SK-N-SH (cell line): Measurements from ENCODE around the gene DENND5A. TPM values are rescaled to one million over a fixed set of nuclear protein-coding genes. Genes with fewer than 3 reads are reported as not detected.

Experiments used
- CTCF ChIA-PET: fragments of 300-600, 350-600 bp; formaldehyde crosslinking; extraction: SDS; loops from one replicate; lab custom pipeline; 2021; lab: Yijun Ruan, JAX
- POLR2A ChIA-PET: fragments of 350-600 bp; sonication (Branson Sonifier 250); formaldehyde crosslinking; extraction: SDS; loops from one replicate; lab custom pipeline; 2020; ENCODE audit warnings: antibody characterized with exemption, inconsistent platforms; lab: Yijun Ruan, JAX
- DNase-seq: peaks from one replicate; pipeline ENCODE4 v3.0.0; 2012
- H2AFZ ChIP-seq: fragments of 200-600 bp; sonication (generic); 2 replicates; pipeline ENCODE4 v1.8.1; 2016; ENCODE audit warnings: antibody characterized with exemption, mild to moderate bottlenecking, low read depth
- H3F3A ChIP-seq: fragments of 200-600 bp; sonication (generic); replicated peaks from 2 replicates; pipeline ENCODE3; 2016; ENCODE audit warnings: antibody characterized with exemption, mild to moderate bottlenecking; ENCODE audit not compliant: insufficient read depth
- H3K27ac ChIP-seq, 2 experiments: fragments of 200-500 bp in 1 of 2; fragments of 200-600 bp in 1 of 2; sonication (Bioruptor generic) in 1 of 2; sonication (generic), shearing (Covaris generic) in 1 of 2; 2 replicates each; pipeline versions ENCODE4 v1.5.1 to v1.6.1; 2014 to 2016; ENCODE audit warnings: low read depth in 2 of 2, inconsistent platforms in 1 of 2, low read length in 1 of 2, mild to moderate bottlenecking in 1 of 2, mixed read lengths in 1 of 2
- H3K27me3 ChIP-seq: fragments of 200-600 bp; sonication (generic), shearing (Covaris generic); 2 replicates; pipeline ENCODE4 v1.6.1; 2016; ENCODE audit warnings: mixed run types; ENCODE audit not compliant: insufficient read depth
- H3K36me3 ChIP-seq, 2 experiments: fragments of 200-500 bp in 1 of 2; fragments of 200-600 bp in 1 of 2; sonication (Bioruptor generic) in 1 of 2; sonication (generic) in 1 of 2; replicated peaks in 1 of 2; 2 replicates each; pipeline versions ENCODE3 to v1.5.1; 2014 to 2016; ENCODE audit warnings: low read length in 1 of 2, mild to moderate bottlenecking in 1 of 2; ENCODE audit not compliant: insufficient read depth in 2 of 2, control insufficient read depth in 1 of 2
- H3K4me1 ChIP-seq, 2 experiments: fragments of 200-500 bp in 1 of 2; fragments of 200-600 bp in 1 of 2; sonication (Bioruptor generic) in 1 of 2; sonication (generic), shearing (Covaris generic) in 1 of 2; 2 replicates each; pipeline versions ENCODE4 v1.5.1 to v1.6.1; 2014 to 2016; ENCODE audit warnings: low read depth in 1 of 2, low read length in 1 of 2, mixed run types in 1 of 2; ENCODE audit not compliant: insufficient read depth in 2 of 2, control insufficient read depth in 1 of 2
- H3K4me2 ChIP-seq: fragments of 200-600 bp; sonication (generic), shearing (Covaris generic); 2 replicates; pipeline ENCODE4 v1.6.1; 2017; ENCODE audit warnings: mixed run types
- H3K4me3 ChIP-seq, 2 experiments: fragments of 200-500 bp in 1 of 2; fragments of 200-600 bp in 1 of 2; sonication (Bioruptor generic) in 1 of 2; sonication (generic), shearing (Covaris generic) in 1 of 2; 2 replicates each; pipeline versions ENCODE4 v1.5.1 to v1.8.1; 2014 to 2016; ENCODE audit warnings: low read depth in 2 of 2, inconsistent platforms in 1 of 2, low read length in 1 of 2, mild to moderate bottlenecking in 1 of 2, mixed read lengths in 1 of 2, moderate library complexity in 1 of 2
- H3K79me2 ChIP-seq: fragments of 200-600 bp; sonication (generic); 2 replicates; pipeline ENCODE4 v1.8.1; 2017; ENCODE audit warnings: mild to moderate bottlenecking; ENCODE audit not compliant: insufficient read depth
- H3K9ac ChIP-seq: fragments of 200-600 bp; sonication (generic); 2 replicates; pipeline ENCODE4 v1.6.1; 2017; ENCODE audit warnings: mixed run types
- H3K9me2 ChIP-seq: fragments of 200-600 bp; sonication (generic); 2 replicates; pipeline ENCODE4 v1.6.1; 2017; ENCODE audit warnings: mixed run types
- H3K9me3 ChIP-seq: fragments of 200-600 bp; sonication (generic); 2 replicates; pipeline ENCODE4 v1.6.1; 2017; ENCODE audit warnings: mixed run types, mild to moderate bottlenecking, moderate library complexity
- H4K20me1 ChIP-seq: fragments of 200-600 bp; sonication (generic); 2 replicates; pipeline ENCODE4 v1.6.1; 2017; ENCODE audit warnings: mild to moderate bottlenecking, mixed run types; ENCODE audit not compliant: insufficient read depth
- CTCF ChIP-seq: fragments of 200-600 bp; sonication (generic); IDR thresholded peaks from 2 replicates; pipeline ENCODE4 v1.6.1; 2017; ENCODE audit warnings: antibody characterized with exemption, mild to moderate bottlenecking, moderate library complexity
- ELF1 ChIP-seq: IDR thresholded peaks from 2 replicates; pipeline ENCODE4 v1.4.0; 2012
- EP300 ChIP-seq, 2 experiments: IDR thresholded peaks; 2 replicates each; pipeline versions ENCODE4 v1.4.0 to v1.6.1; 2012; ENCODE audit warnings: borderline replicate concordance in 1 of 2, low read depth in 1 of 2, low read length in 1 of 2
- GATA2 ChIP-seq: sonication (generic); formaldehyde crosslinking; IDR thresholded peaks from 2 replicates; pipeline ENCODE4 v1.5.0; 2020; ENCODE audit warnings: mild to moderate bottlenecking, missing genetic modification reagents
- MAX ChIP-seq: IDR thresholded peaks from 2 replicates; pipeline ENCODE4 v1.4.0; 2012; ENCODE audit warnings: low read depth
- RAD21 ChIP-seq: IDR thresholded peaks from 2 replicates; pipeline ENCODE4 v1.6.1; 2012; ENCODE audit warnings: mild to moderate bottlenecking, low read length
- RFX5 ChIP-seq: IDR thresholded peaks from 2 replicates; pipeline ENCODE4 v1.6.1; 2012; ENCODE audit warnings: mild to moderate bottlenecking, improper control_type of control experiment, low read length
- TAF1 ChIP-seq: IDR thresholded peaks from 2 replicates; pipeline ENCODE4 v1.6.1; 2012; ENCODE audit warnings: low read depth, mild to moderate bottlenecking, low read length, moderate library complexity, borderline replicate concordance
- TCF12 ChIP-seq: IDR thresholded peaks from 2 replicates; pipeline ENCODE4 v1.4.0; 2012
- USF2 ChIP-seq: fragments of 150-350 bp; IDR thresholded peaks from 2 replicates; pipeline ENCODE4 v1.6.1; 2017; ENCODE audit warnings: antibody characterized with exemption, low read length, low read depth, borderline replicate concordance
- ZBTB33 ChIP-seq: IDR thresholded peaks from 2 replicates; pipeline ENCODE4 v1.4.0; 2012; ENCODE audit warnings: low read depth, borderline replicate concordance
- WGBS: methylation state at CpG from one replicate; pipeline ENCODE4 v1.1.6; 2017; ENCODE audit warnings: low lambda C conversion rate; 5-methylcytosine and 5-hydroxymethylcytosine counted together
- polyA plus RNA-seq, 3 experiments: library from polyadenylated mRNA; depleted of rRNA; stranded (reverse); fragments of >200 nt; gene quantifications; 2 replicates each; pipeline ENCODE4 v1.2.3, GENCODE V29; 2012

Gene DENND5A
- polyA plus RNA-seq, 1 of the 3 experiments (the other 2 are of a cell fraction) = 110 TPM

- H3K79me2 ChIP-seq = no peaks in the 10 kb centered on the region
- no peaks in the 10 kb centered on the region for H3K27me3 ChIP-seq
- H3K9me3 ChIP-seq = peaks cover 9% of the 10 kb centered on the region
- H3K27ac ChIP-seq = no peak overlapping the region
- no peaks in the 10 kb centered on the region for H3K4me1 ChIP-seq
- no peaks in the 10 kb centered on the region for H3K9me2 ChIP-seq
- no peaks in the 10 kb centered on the region for H3F3A ChIP-seq
- ChIA-PET POLR2A (no interaction called here), CTCF (interaction anchor here (1.2 to 1.7 kb wide), 5 partner anchors 10 to 95 kb away, joined by 3 to 5 read pairs (median 4); no protein-coding TSS in a partner anchor)
- DNase-seq = no peak
- no peak overlapping the region for H2AFZ ChIP-seq
- TF ChIP-seq EP300 (IDR thresholded peaks at IDR 0.05; ENCODE audit: borderline replicate concordance in 1 of 2, low read depth in 1 of 2, low read length in 1 of 2) (no peak), ZBTB33 (no peak), TAF1 (no peak), TCF12 (no peak), USF2 (no peak), MAX (no peak), GATA2 (no peak), CTCF (no peak), RFX5 (no peak), RAD21 (no peak), ELF1 (no peak)
- H3K4me3 ChIP-seq = no peak overlapping the region
- WGBS = 88% methylated on average over 3 of the region's 3 CpGs
- peaks cover 0 to 11% of the 10 kb centered on the region in 2 experiments for H3K36me3 ChIP-seq
- H3K9ac ChIP-seq = no peak overlapping the region
- no peak overlapping the region for H3K4me2 ChIP-seq
- H4K20me1 ChIP-seq = no peaks in the 10 kb centered on the region
Measured at GRCh38 chr11:9109858-9110731, 155.1 kb downstream of the DENND5A start.
